DMS79 (cell line): ENCODE measurements around the gene TCF12.

ENCODE experiments used
- DNase-seq: peaks from one replicate; lab custom pipeline; 2025; lab: John Stamatoyannopoulos, UW

The TCF12 gene

DNA sequence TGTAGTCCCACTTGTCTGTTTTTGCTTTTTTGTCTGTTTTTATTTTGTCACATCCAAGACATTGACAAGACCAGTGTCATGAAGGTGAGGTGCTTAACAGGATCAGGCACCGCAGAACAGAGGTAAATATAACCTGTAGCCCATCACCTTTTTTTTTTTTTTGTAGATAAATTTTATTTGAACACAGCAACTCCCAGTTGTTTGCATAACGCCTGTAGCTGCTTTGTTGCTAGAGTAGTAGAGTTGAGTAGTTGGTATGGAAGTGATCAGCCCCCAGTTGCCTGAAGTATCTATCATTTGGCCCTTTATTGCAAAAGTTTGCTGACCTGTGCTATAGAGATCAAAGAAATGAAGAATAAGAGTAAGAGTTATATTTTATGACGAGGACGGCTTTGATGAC, 135.0 kb downstream of the TCF12 start:
- no peak for DNase-seq

DNA sequence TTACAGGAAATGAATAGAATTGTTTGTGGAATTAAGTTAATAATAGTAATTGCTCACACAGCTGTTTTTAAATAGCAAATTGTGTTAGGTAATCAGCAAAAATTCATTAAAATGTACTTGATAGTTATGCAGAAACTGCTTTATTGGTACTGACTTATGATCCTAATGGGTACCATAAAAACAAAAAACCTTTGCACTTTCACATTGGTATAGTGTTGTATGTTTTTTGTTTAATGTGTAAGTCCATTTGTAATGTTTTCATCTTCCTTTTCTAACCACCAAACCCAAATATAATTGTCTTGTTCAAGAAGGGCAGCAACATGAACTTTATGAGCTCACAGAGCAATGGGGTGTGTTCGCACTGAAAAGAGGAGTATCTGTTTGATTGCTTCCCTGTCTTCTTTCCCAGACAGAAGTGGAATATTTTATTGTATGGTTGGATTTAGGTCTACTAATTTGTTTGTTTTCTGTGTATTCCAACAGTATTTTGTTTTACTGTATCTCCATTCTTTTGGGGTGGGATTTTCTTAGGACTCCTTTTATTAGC, 135.8 kb downstream of the TCF12 start:
- peak; percentile 27 for DNase-seq

DNA sequence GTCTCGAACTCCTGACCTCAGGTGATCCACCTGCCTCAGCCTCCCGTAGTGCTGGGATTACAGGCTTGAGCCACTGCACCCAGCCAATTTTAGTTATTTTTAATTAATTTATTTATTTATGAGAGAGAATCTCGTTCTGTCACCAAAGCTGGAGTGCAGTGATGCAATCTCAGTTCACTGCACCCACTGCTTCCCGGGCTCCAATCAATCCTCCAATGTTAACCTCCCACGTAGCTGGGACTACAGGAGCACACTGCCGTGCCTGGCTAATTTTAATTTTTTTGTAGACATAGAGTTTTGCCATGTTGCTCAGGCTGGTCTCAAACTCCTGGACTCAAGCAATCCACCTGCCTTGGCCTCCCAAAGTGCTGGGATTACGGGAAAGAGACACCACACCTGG, 137.9 kb downstream of the TCF12 start:
- DNase-seq = no peak

DNA sequence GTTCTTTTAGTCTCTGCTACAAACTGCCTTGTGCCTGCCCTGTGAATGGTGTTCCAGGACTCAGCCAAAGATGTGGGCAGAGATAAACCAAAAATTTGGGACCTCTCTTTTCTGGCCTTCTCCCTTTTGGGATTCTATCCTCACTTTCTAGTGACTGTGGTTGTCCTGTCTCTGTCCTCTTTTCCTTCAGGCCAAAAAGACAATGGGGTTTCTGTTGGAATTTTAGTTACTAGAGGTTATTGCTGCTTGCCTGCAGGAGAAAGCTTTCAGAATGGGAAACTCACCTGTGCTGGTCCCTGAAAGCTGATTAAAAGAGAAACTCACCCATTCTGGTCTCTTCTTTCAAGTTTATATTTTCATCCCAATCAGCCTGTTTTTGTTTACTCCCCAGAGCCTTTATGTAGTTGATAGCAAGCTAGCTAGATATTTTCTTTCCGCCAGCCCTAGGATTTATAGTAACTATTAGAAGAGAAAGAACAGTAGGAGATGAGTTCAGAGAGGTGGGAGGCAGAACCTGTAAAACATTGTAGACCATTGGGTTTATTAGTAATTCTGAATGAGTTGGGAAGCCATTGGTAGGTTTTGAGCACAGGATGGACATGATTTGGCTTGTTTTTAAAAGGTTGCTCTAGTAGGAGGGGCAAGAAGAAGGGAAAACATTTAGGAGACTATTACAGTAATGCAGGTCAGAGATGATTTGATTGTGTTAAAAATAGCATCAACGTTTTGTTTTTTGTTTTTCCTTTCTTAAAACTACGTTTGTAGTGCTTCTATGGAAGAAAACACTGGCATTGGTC, 138.9 kb downstream of the TCF12 start:
- DNase-seq = no peak

DNA sequence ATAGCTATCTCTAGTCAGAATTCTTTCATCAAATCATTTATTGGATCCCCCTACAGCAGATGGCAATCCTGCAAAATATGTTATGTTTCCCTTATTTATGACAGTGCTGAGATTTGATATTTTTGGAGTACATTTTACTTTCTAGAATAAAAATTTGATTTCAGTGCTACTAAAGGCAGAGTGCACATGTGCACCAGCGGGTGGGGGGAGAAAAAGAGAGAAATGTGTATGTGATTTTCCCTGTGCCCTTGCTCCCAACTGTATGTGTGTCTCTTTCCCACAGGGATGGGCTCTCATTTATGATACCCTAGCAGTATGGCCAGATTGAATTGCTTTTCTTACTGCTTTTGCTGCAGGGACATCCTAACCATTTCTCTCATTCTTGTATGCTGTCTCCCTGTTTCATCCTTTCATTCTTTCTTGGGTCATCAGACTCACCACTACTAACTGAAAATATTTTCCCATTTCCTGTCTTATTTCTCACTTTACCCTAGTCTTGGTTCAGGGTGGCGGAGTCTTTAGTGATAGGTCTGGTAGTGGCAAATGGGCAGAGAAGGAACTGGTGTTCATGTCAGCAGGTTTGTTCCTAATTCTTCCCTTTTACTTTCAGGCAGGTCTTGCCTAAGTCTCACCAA, 140.7 kb downstream of the TCF12 start:
- DNase-seq = no peak

DNA sequence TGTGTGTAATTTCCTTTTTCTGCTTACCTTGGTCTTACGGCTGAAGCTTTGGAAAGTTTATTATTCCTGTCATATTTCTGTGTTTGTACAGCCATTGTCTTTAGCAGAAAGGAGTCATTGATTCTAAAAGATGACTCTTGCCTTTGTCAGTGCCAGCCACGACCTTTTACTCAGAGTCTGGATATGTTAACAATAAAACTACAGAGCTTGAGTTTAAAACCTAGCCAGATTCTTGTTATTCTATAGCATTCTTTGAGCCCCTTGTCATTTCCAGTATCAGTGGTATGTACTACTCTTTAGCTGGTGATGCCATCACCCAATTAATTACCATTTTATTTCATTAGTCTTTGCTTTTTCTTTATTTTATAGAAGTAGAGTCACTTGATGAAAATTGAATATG, 142.4 kb downstream of the TCF12 start:
- DNase-seq = no peak

DNA sequence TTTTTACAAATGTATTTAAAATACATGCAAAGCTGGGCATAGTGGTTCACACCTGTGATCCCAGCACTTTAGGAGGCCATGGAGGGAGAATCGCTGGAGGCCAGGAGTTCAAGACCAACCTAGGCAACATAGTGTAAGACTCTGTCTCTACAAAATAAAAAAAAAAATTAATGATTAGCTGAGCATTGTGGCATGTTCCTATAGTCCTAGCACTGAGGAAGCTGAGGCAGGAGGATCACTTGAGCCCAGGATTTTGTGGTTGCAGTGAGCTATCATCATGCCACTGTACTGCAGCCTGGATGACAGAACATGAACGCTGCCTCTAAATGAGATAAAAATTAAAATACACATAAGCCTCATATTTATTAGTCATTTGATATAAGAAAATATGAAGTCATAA, 142.8 kb downstream of the TCF12 start:
- DNase-seq = no peak

DNA sequence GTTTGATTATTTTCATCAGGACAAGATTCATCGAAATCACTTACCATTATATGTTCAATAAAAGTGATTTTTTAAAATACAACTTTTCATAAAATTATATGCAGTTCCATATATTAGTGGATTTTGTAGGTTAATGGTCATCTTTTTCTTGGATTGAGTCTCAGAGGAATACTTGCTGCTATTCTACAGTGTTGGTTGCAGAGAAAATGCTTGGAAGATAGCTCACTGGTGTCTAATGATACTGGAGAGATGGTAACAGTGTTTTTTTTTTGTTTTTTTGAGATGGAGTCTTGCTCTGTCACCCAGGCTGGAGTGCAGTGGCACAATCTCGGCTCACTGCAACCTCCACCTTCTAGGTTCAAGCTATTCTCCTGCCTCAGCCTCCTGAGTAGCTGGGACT, 143.3 kb downstream of the TCF12 start:
- DNase-seq = no peak

DNA sequence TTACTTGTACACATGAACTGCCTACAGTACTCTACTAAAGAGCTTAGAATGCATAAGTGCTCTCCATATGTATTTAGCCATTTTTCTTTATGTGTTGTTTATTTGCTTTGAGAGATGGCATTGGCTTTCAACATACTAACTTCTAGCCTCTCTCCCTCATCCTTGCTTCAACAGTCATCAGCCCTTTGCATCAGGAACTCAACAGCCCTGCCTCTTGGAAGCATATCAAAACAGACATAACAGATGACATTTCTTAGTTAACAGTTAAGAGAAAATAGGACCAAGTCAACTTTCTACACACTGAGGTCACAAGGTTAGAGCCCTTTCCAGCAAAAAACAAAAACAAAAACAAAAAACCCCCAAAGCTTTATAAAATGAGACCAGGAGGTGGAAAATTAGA, 145.6 kb downstream of the TCF12 start:
- no peak for DNase-seq

DNA sequence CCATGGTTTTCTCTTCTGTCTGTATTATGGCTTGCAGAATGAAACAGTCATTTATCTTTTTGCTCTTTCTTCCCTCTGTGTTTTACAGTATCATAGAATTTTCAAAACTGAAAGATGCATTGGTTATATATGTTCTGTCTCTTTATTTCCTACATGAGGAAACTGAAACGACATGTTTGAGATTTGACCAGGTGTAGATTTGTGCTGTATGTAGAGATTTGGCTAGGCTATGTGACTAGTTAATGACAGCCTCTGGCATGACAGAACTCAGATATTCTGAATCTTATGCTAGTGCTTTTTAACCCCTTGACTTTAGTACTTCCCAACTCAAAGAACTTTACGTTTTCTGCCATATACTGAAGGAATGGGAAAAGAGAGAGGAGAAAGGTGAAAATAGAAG, 151.0 kb downstream of the TCF12 start:
- DNase-seq = no peak

DNA sequence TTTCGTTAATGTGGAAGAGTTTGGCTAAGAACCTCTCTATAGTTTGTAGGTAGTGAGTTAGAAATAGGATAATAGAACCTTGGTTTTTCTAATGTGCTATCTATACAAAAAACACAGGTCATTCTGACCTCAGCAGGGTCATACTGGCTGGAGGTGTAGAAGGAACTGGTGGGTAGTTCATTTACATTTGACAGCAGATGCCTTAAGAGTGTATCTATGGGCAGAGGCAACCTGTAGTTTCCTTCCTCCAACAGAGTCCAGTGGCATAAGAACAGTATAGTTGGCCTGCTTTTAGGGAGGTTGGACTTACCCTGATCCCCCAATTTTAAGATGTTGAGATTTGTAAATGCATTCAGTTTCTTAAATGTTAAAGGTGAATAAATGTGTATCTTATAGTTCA, 152.2 kb downstream of the TCF12 start:
- no peak for DNase-seq

DNA sequence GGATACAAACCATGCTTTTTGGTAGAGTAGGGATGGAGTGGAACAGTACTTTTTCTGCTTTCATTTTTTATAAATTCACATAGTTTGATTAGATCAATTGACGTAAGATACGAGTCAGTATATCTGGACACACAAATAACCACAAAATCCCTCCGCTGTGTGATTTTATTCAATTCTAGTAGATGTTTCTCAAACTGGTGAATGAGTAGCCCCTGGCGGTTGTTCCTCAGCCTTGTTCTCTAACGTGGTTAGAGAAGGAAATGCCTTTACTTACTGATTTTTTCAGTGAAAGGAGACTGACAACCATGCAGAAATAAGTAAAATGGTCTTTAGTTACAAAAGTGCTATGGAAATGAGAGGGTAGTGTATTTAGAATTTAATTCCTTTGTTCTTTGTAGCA, 161.0 kb downstream of the TCF12 start:
- DNase-seq = no peak

DNA sequence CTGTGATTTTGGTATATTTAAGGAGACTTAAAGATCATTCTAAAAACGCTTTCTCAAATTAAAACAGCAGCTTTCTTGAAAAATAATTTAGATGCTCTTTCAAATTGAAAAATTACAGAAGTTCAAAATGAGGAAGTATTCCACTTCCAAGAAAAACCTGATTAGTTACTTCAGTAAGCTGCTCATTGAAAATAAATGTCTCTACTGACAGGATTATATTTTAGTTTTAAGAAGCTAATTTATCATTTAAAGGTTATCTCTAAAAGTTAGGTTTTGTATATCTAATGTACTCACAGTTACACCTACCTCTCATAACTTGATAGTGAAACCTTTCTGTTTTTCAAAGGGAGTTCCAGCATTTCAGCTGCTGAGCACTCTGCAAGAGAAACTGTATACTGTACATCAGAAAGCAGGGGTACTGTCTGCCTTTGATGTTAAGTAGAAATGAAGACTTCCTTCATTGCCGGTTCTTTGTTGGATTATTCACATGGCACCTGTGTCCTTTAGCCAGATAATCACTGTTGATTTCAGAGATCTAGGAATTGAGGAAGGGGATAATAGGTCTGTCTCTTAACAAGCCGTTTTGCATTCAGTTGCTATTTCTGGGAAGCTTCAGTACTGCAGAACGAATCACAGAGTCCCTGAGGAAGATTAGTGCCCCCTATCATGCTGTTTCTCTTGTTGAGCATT, 161.6 kb downstream of the TCF12 start:
- DNase-seq = no peak

DNA sequence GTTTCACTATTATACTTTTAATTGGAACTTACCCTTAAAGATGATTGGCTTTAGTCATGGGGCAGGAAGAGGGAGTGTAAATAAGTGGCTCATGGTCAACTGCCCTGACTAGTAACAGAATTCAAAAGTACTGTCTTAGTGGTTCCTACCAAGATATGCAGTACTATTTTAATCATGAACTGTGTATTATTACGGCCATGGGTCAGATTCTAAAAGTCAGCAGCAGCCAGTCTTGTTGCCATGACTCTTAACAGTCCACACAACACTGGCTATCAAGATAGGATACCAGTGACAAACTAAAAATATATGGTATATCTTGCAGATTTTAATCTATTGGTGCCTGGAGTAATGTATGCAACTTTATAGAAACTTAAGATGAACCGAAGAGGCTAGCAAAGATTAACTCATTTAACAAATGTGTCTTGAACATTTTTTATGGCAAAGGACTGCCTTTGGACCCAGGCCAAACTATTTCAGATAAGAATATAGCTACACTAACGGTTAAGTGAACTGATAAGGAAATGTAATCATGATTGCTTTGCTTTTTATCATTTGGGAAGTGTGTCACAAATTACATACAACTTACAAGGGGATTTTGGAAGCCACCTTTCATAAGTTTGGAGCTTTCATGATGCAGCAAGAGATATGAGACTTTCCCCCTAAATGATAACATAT, 163.7 kb downstream of the TCF12 start:
- DNase-seq = no peak

DNA sequence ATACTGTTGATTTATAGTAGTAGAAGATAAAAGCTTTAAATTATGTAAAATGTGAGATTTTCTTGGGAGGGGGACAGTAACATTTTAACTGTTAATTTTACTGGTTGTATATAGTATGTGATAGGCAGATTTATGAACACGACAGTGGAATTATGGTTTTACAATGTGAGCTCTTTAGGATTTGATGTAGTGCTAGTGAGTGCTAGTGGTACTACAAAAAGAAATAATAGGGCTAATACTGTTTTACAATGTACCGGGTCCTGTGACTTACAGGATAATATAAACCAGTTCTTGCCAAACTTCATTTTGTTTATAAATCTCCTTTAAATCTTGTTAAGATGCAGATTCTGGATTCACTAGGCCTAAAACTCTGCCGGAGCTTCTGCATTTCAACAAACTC, 165.7 kb downstream of the TCF12 start:
- no peak for DNase-seq

DNA sequence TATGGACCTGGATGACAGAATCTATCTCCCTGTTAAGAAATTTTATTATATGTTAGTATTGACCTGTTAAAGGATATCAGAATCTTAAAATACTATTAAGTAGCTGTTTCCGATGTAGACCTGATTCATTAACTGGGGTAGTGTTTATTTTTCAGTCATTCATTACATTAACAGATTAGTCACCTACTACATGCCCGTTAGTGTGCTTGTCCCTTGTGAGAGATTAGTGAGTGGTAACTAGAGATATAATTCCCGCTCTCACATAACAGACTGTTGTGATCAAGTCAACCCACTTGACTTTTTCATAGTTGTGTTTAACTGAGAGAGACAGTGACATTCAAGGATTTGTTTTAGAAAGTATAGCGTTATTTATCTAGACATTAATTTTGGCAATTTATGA, 166.8 kb downstream of the TCF12 start:
- no peak for DNase-seq

DNA sequence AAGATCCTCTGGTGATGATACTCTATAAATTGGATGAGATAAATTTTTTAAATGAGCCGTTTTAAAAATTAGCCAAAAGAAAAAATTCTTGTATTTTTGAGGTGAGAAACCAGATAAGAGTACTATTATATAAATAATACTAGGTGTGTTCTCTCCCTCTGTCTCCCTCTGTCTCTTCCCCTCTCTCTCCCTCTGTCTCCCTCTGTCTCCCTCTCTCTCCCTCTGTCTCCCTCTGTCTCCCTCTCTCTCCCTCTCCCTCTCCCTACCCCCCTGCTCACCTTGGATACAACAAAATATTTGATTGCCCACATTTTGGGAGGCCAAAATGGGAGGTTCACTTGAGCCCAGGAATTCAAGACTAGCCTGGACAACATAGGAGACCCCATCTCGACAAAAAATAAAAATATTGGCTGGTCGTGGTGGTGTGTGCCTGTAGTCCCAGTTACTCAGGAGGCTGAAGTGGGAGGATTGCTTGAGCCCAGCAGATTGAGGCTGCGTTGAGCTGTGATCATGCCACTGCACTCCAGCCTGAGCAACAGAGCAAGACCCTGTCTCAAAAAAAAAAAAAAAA, 168.5 kb downstream of the TCF12 start:
- no peak for DNase-seq

DNA sequence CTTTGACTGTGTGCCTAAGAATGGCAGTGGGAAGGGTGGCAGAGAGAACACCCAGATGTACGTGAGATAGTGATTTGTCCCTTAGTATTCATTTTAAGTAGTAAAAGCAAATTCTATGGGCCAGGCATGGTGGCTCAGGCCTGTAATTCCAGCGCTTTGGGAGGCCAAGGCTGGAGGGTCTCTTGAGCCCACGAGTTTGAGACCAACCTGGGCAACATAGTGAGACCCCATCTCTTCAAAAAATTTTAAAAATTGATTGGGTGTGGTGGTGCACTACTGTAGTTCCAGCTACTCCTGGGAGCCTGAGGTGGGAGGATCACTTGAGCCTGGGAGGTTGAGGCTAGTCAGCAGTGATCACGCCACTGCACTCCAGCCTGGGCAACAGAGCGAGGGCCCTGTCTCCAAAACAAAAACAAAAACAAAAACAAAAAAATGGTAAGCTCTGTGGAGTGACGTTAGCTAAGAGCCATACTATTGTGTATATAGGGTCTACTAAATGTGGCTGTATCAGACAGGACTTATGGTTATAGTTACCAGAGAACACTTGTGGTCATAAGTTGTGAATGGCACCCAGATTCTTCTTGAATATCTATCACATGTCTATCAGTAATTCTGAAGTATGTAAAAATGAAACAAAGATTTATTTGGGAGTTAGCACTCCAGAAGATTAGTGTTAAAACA, 171.5 kb downstream of the TCF12 start:
- DNase-seq = no peak

DNA sequence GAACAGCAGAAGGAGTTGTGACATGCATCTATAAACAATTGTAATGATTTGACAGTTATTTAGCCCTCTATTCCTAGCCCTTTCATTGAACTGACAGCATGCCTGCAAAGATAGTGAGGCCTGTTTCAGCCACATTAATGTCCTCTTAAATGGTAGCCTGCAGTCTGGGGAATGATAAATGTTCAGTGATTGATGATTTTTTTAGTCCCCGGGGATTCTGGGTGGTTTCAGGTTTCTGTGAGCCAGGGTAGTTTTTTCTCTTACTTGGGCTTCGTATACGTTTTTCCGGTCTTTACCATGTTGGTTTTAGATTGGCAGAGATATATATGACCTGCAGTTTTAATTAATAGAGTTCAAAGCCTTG, 172.0 kb downstream of the TCF12 start:
- no peak for DNase-seq

DNA sequence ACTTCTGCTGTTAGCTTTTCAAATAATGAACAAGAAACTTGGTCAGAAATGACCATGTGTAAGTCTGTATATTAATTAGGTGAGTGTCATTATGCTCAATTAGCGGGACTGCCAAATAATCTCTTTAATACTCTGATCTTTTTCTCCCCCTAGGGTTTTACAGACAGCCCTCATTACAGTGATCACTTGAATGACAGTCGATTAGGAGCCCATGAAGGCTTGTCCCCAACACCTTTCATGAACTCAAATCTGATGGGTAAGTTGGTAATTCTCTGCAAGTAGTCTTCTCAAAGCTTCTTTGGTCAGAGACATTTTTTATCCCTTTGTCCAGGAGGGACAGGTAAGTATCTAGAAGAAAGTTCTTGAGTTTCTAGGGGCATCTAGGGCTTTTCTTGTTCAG, 173.2 kb downstream of the TCF12 start:
- no peak for DNase-seq

DNA sequence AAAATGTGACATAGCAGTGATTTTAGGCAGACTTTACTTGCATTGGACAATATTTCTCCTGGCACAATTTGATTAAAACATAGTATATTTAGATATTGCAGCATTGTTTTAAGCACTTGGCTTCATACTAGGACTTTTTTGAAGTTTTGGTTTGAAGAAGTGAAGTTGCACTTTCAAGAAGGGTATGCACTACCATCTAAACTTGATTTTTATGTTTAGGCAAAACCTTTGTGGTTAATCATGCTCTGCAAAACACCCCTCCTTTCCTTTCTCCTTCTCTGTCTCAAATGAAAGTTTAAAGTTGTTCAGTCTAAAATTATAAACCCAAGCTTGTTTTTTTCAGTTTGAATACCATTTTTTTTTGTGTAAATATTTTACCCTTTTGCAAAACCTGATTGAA, 173.8 kb downstream of the TCF12 start:
- no peak for DNase-seq
